Mucosa of rectum (tissue), 2 donors: Measurements from ENCODE around the gene CUTA.
A peak's percentile ranks its signal among the peaks of the same experiment; 100 is the strongest.

Experiments
- H3K27ac ChIP-seq, 2 donors: one replicate each; pipeline ENCODE4 v1.7.0; 2013; ENCODE audit warnings: inconsistent platforms in 2 of 2, low read depth in 2 of 2, low read length in 2 of 2
- H3K27me3 ChIP-seq, 2 donors: one replicate each; pipeline ENCODE4 v1.7.0; 2013; ENCODE audit warnings: low read length in 2 of 2; ENCODE audit not compliant: control insufficient read depth in 2 of 2, insufficient read depth in 2 of 2
- H3K36me3 ChIP-seq, 2 donors: one replicate each; pipeline ENCODE4 v1.7.0; 2013; ENCODE audit warnings: low read length in 2 of 2; ENCODE audit not compliant: control insufficient read depth in 2 of 2, insufficient read depth in 2 of 2
- H3K4me1 ChIP-seq, 2 donors: one replicate each; pipeline ENCODE4 v1.7.0; 2013; ENCODE audit warnings: low read length in 2 of 2, mild to moderate bottlenecking in 1 of 2; ENCODE audit not compliant: control insufficient read depth in 2 of 2, insufficient read depth in 2 of 2
- H3K4me3 ChIP-seq, 2 donors: one replicate each; pipeline ENCODE4 v1.7.0; 2013; ENCODE audit warnings: low read length in 2 of 2
- H3K9ac ChIP-seq, 2 donors: one replicate each; pipeline ENCODE4 v1.7.0; 2013; ENCODE audit warnings: low read length in 2 of 2, low read depth in 1 of 2, mild to moderate bottlenecking in 1 of 2
- H3K9me3 ChIP-seq, 2 donors: one replicate each; pipeline ENCODE4 v1.7.0; 2013; ENCODE audit warnings: low read length in 2 of 2; ENCODE audit not compliant: control insufficient read depth in 2 of 2
- donor health status: healthy.
- donor health status: Normal muscosa, but diverticular disease.

CUTA gene

GRCh38 chr6:33439956-33440648, 22.2 kb upstream of the CUTA start:
- Histone ChIP-seq H3K27ac (no peak overlapping the region), H3K36me3 (peaks cover 15 to 21% of the 10 kb centered on the region in 2 donors), H3K4me3 (no peak overlapping the region), H3K9ac (no peak overlapping the region), H3K27me3 (no peaks in the 10 kb centered on the region), H3K4me1 (no peaks in the 10 kb centered on the region), H3K9me3 (no peaks in the 10 kb centered on the region)

DNA sequence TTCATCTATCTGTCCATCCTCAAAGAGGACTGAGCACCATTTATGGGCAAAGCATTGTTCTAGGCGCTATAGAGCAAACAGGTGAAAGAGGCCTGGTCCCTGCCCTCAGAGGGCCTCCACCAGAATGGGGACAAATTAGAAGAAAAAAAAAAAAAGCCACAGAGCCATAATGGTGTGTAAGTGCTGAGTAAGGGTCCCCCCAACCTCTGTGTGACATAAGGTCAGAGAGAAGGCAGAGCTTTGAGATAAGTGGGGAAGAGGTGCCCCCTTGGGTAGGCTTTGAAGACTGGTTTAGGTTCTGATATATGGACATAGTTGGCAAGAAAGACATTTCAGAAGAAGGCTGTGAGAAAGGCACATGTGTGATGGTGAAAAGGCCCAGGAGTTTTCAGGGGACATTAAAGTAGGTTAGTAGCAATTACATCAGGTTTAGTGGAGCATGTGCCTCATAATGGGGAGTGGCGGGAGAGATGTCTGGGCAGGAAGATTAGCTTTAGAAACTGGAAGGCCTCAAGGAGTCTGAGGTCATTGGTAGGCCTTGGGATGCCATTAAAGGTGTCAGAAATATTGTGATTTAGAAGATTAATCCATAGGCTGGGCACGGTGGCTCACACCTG, 21.2 kb upstream of the CUTA start:
- H3K27ac ChIP-seq: no peak overlapping the region
- H3K27me3 ChIP-seq: no peaks in the 10 kb centered on the region
- no peak overlapping the region for H3K4me3 ChIP-seq
- H3K9ac ChIP-seq: no peak overlapping the region
- H3K4me1 ChIP-seq: no peaks in the 10 kb centered on the region
- no peaks in the 10 kb centered on the region for H3K9me3 ChIP-seq
- peaks cover 13 to 21% of the 10 kb centered on the region in 2 donors for H3K36me3 ChIP-seq

DNA sequence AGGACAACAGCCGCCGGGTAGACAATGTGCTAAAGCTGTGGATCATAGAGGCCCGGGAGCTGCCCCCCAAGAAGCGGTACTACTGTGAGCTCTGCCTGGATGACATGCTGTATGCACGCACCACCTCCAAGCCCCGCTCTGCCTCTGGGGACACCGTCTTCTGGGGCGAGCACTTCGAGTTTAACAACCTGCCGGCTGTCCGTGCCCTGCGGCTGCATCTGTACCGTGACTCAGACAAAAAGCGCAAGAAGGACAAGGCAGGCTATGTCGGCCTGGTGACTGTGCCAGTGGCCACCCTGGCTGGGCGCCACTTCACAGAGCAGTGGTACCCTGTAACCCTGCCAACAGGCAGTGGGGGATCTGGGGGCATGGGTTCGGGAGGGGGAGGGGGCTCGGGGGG, 19.8 kb upstream of the CUTA start:
- Histone ChIP-seq H3K4me3 (no peak overlapping the region), H3K27ac (no peak overlapping the region), H3K36me3 (peaks cover 8 to 19% of the 10 kb centered on the region in 2 donors), H3K9ac (no peak overlapping the region), H3K4me1 (no peaks in the 10 kb centered on the region), H3K27me3 (no peaks in the 10 kb centered on the region), H3K9me3 (no peaks in the 10 kb centered on the region)

DNA sequence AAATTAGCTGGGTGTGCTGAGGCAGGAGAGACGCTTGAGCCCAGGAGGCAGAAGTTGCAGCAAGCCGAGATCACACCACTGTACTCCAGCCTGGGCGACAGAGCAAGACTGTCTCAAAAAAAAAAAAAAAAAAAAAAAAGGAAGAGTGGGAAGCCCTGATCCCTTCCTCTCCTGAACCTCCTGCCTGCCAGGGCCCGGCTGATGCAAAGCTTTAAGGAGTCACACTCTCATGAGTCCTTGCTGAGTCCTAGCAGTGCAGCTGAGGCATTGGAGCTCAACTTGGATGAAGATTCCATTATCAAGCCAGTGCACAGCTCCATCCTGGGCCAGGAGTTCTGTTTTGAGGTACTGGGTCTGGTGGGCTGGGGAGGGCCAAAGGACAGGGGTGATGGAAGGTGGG, 17.1 kb upstream of the CUTA start:
- peaks cover 8 to 19% of the 10 kb centered on the region in 2 donors for H3K36me3 ChIP-seq

DNA sequence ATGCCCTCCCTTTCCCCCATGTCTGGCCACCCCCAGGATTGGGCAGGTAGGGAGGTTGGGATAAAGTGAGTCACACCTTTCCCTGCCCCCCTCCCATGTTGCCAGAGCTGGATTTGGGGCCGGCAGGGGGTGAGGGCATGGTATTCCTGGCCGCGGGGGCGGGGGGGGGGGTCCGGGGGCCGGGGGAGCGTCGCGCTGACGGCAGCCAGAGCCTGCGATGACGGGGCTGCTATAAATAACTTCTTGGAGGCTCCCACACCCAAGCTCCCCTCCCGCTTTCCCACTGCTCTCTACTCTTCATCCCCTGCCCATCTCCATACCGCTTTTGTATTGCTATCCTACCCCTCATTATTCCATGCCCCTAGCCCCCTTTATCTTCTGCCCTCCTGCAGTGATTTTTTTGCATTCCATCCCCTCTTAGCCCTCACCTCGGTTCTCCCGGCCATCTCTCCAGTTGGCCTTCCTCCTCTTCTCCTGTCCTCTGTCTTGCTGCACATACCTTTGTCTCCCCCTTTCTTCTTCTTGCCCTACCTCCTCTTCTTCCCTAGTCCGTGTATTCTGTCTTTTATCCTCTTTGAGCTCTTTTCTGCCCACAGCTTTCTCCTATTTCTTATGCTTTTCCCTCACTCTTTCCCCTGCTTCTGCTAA, 15.8 kb upstream of the CUTA start:
- Histone ChIP-seq H3K4me3 (no peak overlapping the region), H3K9me3 (no peaks in the 10 kb centered on the region), H3K27ac (no peak overlapping the region), H3K9ac (no peak overlapping the region), H3K27me3 (no peaks in the 10 kb centered on the region), H3K4me1 (peaks cover 8 to 9% of the 10 kb centered on the region in 2 donors), H3K36me3 (peaks cover 8 to 17% of the 10 kb centered on the region in 2 donors)

More for the DNA sequence above, 17.1 kb upstream of the CUTA start:
- Histone ChIP-seq H3K27ac (no peak overlapping the region), H3K9ac (no peak overlapping the region), H3K4me1 (peaks cover 4 to 5% of the 10 kb centered on the region in 2 donors), H3K27me3 (no peaks in the 10 kb centered on the region), H3K9me3 (no peaks in the 10 kb centered on the region), H3K4me3 (no peak overlapping the region)

GRCh38 chr6:33433001-33433543, 15.2 kb upstream of the CUTA start:
- H3K27ac ChIP-seq: no peak overlapping the region
- H3K4me3 ChIP-seq: no peak overlapping the region
- H3K9me3 ChIP-seq: no peaks in the 10 kb centered on the region
- peaks cover 14% of the 10 kb centered on the region in 2 donors for H3K4me1 ChIP-seq
- H3K27me3 ChIP-seq: no peaks in the 10 kb centered on the region
- no peak overlapping the region for H3K9ac ChIP-seq
- peaks cover 4 to 13% of the 10 kb centered on the region in 2 donors for H3K36me3 ChIP-seq

DNA sequence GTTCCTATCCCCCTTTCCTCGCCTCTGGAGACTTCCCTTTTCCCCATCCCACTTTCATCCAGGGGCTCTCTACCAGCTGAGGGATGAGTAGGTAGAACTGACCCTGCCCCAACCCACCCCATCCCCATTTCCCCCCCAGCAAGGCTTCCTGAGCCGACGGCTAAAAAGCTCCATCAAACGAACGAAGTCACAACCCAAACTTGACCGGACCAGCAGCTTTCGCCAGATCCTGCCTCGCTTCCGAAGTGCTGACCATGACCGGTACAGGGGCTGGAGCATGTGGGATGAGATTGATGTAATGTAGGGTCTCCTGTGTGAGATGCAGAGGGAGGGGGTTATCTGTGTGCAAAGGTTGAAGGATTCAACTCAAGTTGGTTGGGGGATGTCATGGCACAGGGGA, 14.6 kb upstream of the CUTA start:
- no peak overlapping the region for H3K27ac ChIP-seq
- no peak overlapping the region for H3K4me3 ChIP-seq
- no peaks in the 10 kb centered on the region for H3K27me3 ChIP-seq
- no peak overlapping the region for H3K9ac ChIP-seq
- H3K9me3 ChIP-seq: no peaks in the 10 kb centered on the region
- H3K4me1 ChIP-seq: peaks cover 15% of the 10 kb centered on the region in 2 donors
- H3K36me3 ChIP-seq: peaks cover under 1 to 11% of the 10 kb centered on the region in 2 donors

DNA sequence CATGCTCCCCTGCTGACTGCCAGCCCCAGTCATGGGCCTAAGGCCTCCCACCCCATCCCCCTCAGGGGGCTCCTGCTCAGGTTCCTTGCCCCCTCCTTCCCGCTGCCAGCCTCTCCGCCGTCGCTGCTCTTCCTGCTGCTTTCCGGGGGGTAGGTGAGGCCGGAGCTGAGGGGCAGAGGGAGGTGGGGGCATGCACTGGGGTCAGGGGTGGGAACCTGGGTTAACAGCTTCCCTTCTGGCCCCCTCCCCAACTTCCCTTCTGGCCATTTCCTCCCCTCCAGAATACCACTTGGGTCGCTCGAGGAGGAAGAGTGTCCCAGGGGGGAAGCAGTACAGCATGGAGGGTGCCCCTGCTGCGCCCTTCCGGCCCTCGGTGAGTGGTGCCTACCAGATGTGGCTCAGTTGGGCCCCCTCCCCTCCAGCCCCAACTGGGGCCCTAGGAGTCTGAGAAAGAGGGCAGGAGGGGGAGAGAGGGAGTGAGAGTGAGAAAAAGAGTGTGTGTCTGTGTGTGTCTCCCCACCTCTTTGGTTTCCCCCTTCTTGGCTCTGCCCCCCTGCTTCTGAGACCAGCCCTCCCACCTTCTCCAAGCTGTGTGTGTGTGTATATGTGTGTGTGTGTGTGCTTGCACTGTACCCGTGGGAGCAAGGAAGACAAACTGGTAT, 14.1 kb upstream of the CUTA start:
- no peaks in the 10 kb centered on the region for H3K9me3 ChIP-seq
- peaks cover 20 to 21% of the 10 kb centered on the region in 2 donors for H3K4me1 ChIP-seq
- no peak overlapping the region for H3K9ac ChIP-seq
- H3K27me3 ChIP-seq: no peaks in the 10 kb centered on the region
- peaks cover 0 to 7% of the 10 kb centered on the region in 2 donors for H3K36me3 ChIP-seq
- H3K4me3 ChIP-seq: no peak overlapping the region
- H3K27ac ChIP-seq: no peak overlapping the region

DNA sequence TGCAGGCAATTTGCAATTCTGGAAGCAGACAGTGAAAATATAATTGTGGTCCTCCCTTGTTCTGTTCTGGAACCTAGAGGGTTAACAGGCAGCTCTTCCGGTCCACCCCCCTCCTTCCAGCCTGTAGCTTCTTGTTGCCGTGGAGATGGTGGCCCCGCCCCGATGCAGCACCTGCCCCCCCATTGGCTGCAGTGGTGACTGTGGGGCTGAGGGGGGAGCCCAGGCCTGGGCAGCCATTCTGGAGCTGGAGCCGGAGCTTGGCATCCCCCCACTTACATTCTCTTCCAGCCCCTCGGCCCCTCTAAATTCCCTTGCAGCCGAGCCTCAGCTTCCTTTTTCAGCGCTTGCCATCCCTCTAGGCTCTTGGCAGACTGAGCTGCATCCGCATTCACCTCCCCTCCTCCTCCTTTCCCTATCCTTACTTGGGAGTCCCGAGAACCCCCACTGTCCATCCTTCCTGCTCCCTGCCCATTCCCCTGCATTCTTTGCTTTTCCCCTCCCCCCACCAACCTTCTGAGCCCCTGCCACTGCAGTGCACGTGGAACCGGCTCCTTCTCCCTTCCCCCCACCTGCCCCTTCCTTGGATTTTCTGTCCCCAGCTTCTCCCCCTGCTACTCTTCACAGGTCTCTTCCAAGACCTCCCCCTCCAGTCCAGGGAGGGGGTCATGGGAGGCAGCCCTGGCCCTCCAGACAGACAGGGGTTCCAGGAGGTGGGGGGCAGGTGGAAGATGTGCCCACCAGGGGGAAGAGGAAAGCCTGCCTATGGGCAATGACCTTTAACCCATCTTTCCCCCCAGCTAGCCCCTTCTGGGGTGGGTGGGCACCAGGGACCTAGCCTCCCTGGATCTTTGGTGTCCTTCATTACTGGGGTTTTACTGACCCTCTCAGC, 13.3 kb upstream of the CUTA start:
- H3K27me3 ChIP-seq: no peaks in the 10 kb centered on the region
- no peak overlapping the region for H3K27ac ChIP-seq
- no peaks in the 10 kb centered on the region for H3K9me3 ChIP-seq
- no peak overlapping the region for H3K9ac ChIP-seq
- H3K36me3 ChIP-seq: peaks cover 0 to 3% of the 10 kb centered on the region in 2 donors
- peaks cover 20 to 22% of the 10 kb centered on the region in 2 donors for H3K4me1 ChIP-seq
- H3K4me3 ChIP-seq: peak overlapping the region in 1 of 2 donors; percentile 47
